Endothelial cell of umbilical vein (primary cell): Measurements from ENCODE around the gene LPP. TPM values are rescaled to one million over a fixed set of nuclear protein-coding genes. Genes with fewer than 3 reads are reported as not detected.

Experiments used
- BruUV-seq: library from RNA; stranded (reverse); fragments of 400-500 nt; replicated peaks from 2 replicates; lab custom pipeline; 2021; lab: Mats Ljungman, UMichigan
- CTCF ChIA-PET: fragments of 300-600, 350-600 bp; sonication (Branson Sonifier 250); formaldehyde crosslinking; loops from one replicate; lab custom pipeline; 2021; ENCODE audit warnings: antibody characterized with exemption, inconsistent platforms; lab: Charles Lee
- POLR2A ChIA-PET: fragments of 300-600, 350-600 bp; sonication (Branson Sonifier 250); formaldehyde crosslinking; loops from one replicate; lab custom pipeline; 2021; ENCODE audit warnings: antibody characterized with exemption, inconsistent platforms; lab: Charles Lee
- DNase-seq: peaks from one replicate; pipeline ENCODE4 v3.0.0-alpha.2; 2011; ENCODE audit warnings: low read depth, low spot score
- FAIRE-seq: peaks from 2 replicates; lab custom pipeline; 2011; peaks lifted over from hg19 to GRCh38; lab: Jason Lieb, UNC
- H2AFZ ChIP-seq: 2 replicates; pipeline ENCODE4 v1.6.0; 2012; ENCODE audit warnings: low read depth, low read length, control low read depth, inconsistent platforms
- H3K27ac ChIP-seq: 2 replicates; pipeline ENCODE4 v1.5.1; 2011; ENCODE audit warnings: low read depth, mild to moderate bottlenecking, control low read depth, low read length, moderate library complexity; ENCODE audit not compliant: insufficient read depth
- H3K27me3 ChIP-seq, 2 experiments: 2 replicates each; pipeline versions ENCODE4 v1.6.0 to v1.6.1; 2011; ENCODE audit warnings: low read length in 2 of 2, mixed read lengths in 1 of 2; ENCODE audit not compliant: control insufficient read depth in 2 of 2, insufficient read depth in 2 of 2
- H3K36me3 ChIP-seq, 2 experiments: 2 replicates in 1 of 2; 3 replicates in 1 of 2; pipeline ENCODE4 v1.5.1; 2011; ENCODE audit warnings: low read length in 2 of 2, mild to moderate bottlenecking in 1 of 2, moderate library complexity in 1 of 2; ENCODE audit not compliant: control insufficient read depth in 2 of 2, insufficient read depth in 2 of 2; ENCODE audit errors: extremely low read depth in 1 of 2
- H3K4me1 ChIP-seq: 3 replicates; pipeline ENCODE4 v1.5.1; 2011; ENCODE audit warnings: mild to moderate bottlenecking, low read length; ENCODE audit not compliant: control insufficient read depth, insufficient read depth; ENCODE audit errors: extremely low read depth
- H3K4me2 ChIP-seq: 2 replicates; pipeline ENCODE4 v1.6.1; 2011; ENCODE audit warnings: low read length, control low read depth, mixed read lengths; ENCODE audit not compliant: insufficient read depth
- H3K4me3 ChIP-seq, 3 experiments: fragments of 200-600 bp in 1 of 3; sonication (generic), shearing (Covaris generic) in 1 of 3; replicated peaks in 1 of 3; 2 replicates each; pipeline ENCODE4 v1.5.1; 2011 to 2016; ENCODE audit warnings: control low read depth in 3 of 3, low read length in 3 of 3, mild to moderate bottlenecking in 2 of 3, inconsistent platforms in 1 of 3, low read depth in 1 of 3, moderate library complexity in 1 of 3; ENCODE audit not compliant: insufficient read depth in 1 of 3
- H3K79me2 ChIP-seq: 2 replicates; pipeline ENCODE4 v1.6.0; 2012; ENCODE audit warnings: low read length, inconsistent platforms; ENCODE audit not compliant: control insufficient read depth, insufficient read depth
- H3K9ac ChIP-seq: replicated peaks from 2 replicates; pipeline ENCODE3; 2011; ENCODE audit warnings: low read length, control low read depth; ENCODE audit not compliant: insufficient read depth; ENCODE audit errors: extremely low read depth
- H3K9me1 ChIP-seq: replicated peaks from 3 replicates; pipeline ENCODE4 v1.6.0; 2011; ENCODE audit warnings: mild to moderate bottlenecking, low read length; ENCODE audit not compliant: control insufficient read depth, insufficient read depth; ENCODE audit errors: extremely low read depth
- H3K9me3 ChIP-seq: replicated peaks from 2 replicates; pipeline ENCODE4 v1.5.1; 2012; ENCODE audit warnings: low read length, inconsistent platforms; ENCODE audit not compliant: control insufficient read depth, insufficient read depth
- H4K20me1 ChIP-seq: replicated peaks from 2 replicates; pipeline ENCODE3; 2011; ENCODE audit warnings: mild to moderate bottlenecking, low read length; ENCODE audit not compliant: control insufficient read depth, insufficient read depth; ENCODE audit errors: extremely low read depth
- EZH2 ChIP-seq: IDR thresholded peaks from 2 replicates; pipeline ENCODE4 v1.6.1; 2012; ENCODE audit warnings: borderline replicate concordance, low read depth, mild to moderate bottlenecking, moderate library complexity, low read length, inconsistent platforms; ENCODE audit not compliant: severe bottlenecking
- FOS ChIP-seq: IDR thresholded peaks from 2 replicates; pipeline ENCODE4 v1.6.1; 2011; ENCODE audit warnings: mild to moderate bottlenecking, low read length, moderate library complexity, borderline replicate concordance; ENCODE audit not compliant: insufficient read depth
- GATA2 ChIP-seq: IDR thresholded peaks from 2 replicates; pipeline ENCODE4 v1.7.0; 2011; ENCODE audit warnings: low read depth, mild to moderate bottlenecking, moderate library complexity, mixed read lengths, low read length; ENCODE audit not compliant: insufficient read length, insufficient read depth
- JUN ChIP-seq: IDR thresholded peaks from 2 replicates; pipeline ENCODE4 v1.6.1; 2011; ENCODE audit warnings: borderline replicate concordance, low read depth; ENCODE audit not compliant: insufficient read length, insufficient read depth
- MYC ChIP-seq: IDR thresholded peaks from one replicate; pipeline ENCODE4 v1.6.1; 2011; ENCODE audit warnings: mild to moderate bottlenecking, low read depth, low read length
- POLR2A ChIP-seq: IDR thresholded peaks from 2 replicates; pipeline ENCODE4 v1.6.1; 2012; ENCODE audit warnings: low read depth, mild to moderate bottlenecking, control low read depth, low read length
- POLR2AphosphoS5 ChIP-seq: IDR thresholded peaks from 2 replicates; pipeline ENCODE4 v1.6.1; 2012; ENCODE audit warnings: low read depth, mild to moderate bottlenecking, control low read depth, low read length, moderate library complexity; ENCODE audit not compliant: insufficient read depth
- dilution Hi-C: fragments of 300-500 bp; cut with MboI; formaldehyde crosslinking; loops from one replicate; pipeline ENCODE4 v1.15.0; 2019; ENCODE audit warnings: low sequenced_read_pairs; ENCODE audit not compliant: extremely low pct_ligation_motif_present
- intact Hi-C: fragments of 100-400 bp; cut with micrococcal nuclease; formaldehyde crosslinking; loops from one replicate; pipeline ENCODE4 v1.10.0; 2022
- polyA plus RNA-seq, 4 experiments: library from polyadenylated mRNA; depleted of rRNA in 3 of 4; stranded (reverse) in 3 of 4; unstranded in 1 of 4; fragments of >200 nt; gene quantifications; 2 replicates each; pipeline versions ENCODE4 v1.2.1 to v1.2.3, GENCODE V29; 2011 to 2012; ENCODE audit warnings: missing spikeins in 1 of 4
- total RNA-seq: library from RNA; stranded (reverse); gene quantifications from 2 replicates; pipeline ENCODE4 v1.2.3, GENCODE V29; 2021
- TF ChIP-seq, protein P1 (sequence below), 2 donors: IDR thresholded peaks; 1 replicate in 1 of 2; 2 replicates in 1 of 2; pipeline ENCODE4 v1.5.1; 2011; ENCODE audit warnings: low read length in 2 of 2, mild to moderate bottlenecking in 2 of 2, moderate library complexity in 2 of 2, control low read depth in 1 of 2, inconsistent platforms in 1 of 2, low read depth in 1 of 2; ENCODE audit not compliant: insufficient read depth in 1 of 2; ENCODE audit errors: extremely low read depth in 1 of 2
- TF ChIP-seq, protein P2 (sequence below): IDR thresholded peaks from 2 replicates; pipeline ENCODE4 v1.6.1; 2011; ENCODE audit not compliant: insufficient read depth, insufficient read length

The LPP gene
- total and polyA plus RNA-seq, 2 donors (not counting 3 experiments of a cell fraction or from before 2014, with no cell fraction given): 16.9 to 153 TPM

DNA sequence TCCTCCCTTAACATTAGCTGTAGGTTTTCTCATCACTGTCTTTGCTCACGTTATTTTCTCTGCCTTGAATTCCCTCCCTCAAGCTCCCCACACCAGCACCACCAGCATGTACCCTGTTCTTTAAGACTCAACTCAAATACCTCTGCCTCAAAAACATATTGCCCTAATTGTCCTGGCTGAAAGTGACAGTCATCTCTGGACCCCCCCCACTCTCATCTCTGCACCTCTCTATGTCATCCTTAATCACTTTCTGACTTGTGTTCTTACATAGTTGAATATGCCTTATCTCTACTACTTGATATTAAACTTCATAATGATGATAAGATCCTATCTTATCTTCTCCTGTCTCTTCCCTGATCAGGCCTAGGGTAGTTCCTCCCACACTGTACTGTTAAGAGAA, 672.6 kb downstream of the LPP start:
- no peak overlapping the region for H3K4me2 ChIP-seq
- intact Hi-C loops (no loop called here), dilution Hi-C loops (no loop called here)
- ChIA-PET CTCF (interaction anchor here (1.3 kb wide), 1 partner anchor 1086 kb away, joined by 3 read pairs; no protein-coding TSS in a partner anchor), POLR2A (no interaction called here)
- H3K9me3 ChIP-seq: no peaks in the 10 kb centered on the region
- H3K9ac ChIP-seq: no peak overlapping the region
- BruUV-seq: no TSS peak
- H3K27ac ChIP-seq: no peak overlapping the region
- DNase-seq: no peak
- no peaks in the 10 kb centered on the region for H4K20me1 ChIP-seq
- no peaks in the 10 kb centered on the region for H3K36me3 ChIP-seq
- TF ChIP-seq, protein P1, sequence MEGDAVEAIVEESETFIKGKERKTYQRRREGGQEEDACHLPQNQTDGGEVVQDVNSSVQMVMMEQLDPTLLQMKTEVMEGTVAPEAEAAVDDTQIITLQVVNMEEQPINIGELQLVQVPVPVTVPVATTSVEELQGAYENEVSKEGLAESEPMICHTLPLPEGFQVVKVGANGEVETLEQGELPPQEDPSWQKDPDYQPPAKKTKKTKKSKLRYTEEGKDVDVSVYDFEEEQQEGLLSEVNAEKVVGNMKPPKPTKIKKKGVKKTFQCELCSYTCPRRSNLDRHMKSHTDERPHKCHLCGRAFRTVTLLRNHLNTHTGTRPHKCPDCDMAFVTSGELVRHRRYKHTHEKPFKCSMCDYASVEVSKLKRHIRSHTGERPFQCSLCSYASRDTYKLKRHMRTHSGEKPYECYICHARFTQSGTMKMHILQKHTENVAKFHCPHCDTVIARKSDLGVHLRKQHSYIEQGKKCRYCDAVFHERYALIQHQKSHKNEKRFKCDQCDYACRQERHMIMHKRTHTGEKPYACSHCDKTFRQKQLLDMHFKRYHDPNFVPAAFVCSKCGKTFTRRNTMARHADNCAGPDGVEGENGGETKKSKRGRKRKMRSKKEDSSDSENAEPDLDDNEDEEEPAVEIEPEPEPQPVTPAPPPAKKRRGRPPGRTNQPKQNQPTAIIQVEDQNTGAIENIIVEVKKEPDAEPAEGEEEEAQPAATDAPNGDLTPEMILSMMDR (IDR thresholded peaks at IDR 0.05; ENCODE audit: extremely low read depth in 1 of 2, insufficient read depth in 1 of 2, low read depth in 1 of 2, low read length in 2 of 2): no peak
- TF ChIP-seq JUN (no peak), POLR2AphosphoS5 (no peak), POLR2A (no peak), MYC (no peak), GATA2 (no peak), FOS (no peak), EZH2 (no peak)
- TF ChIP-seq, protein P2, sequence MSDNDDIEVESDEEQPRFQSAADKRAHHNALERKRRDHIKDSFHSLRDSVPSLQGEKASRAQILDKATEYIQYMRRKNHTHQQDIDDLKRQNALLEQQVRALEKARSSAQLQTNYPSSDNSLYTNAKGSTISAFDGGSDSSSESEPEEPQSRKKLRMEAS: no peak
- H3K9me1 ChIP-seq: no peaks in the 10 kb centered on the region
- H3K27me3 ChIP-seq: no peaks in the 10 kb centered on the region
- no peaks in the 10 kb centered on the region for H3K79me2 ChIP-seq
- H2AFZ ChIP-seq: no peak overlapping the region
- FAIRE-seq: no peak
- H3K4me1 ChIP-seq: no peaks in the 10 kb centered on the region
- no peak overlapping the region for H3K4me3 ChIP-seq
